ENCODE measurements around the gene PHIP.
"Not testable (repeated sequence)": the region's sequence is repeated elsewhere in the genome, so short reads cannot be mapped to it uniquely, and the experiment has no call there.

Gene PHIP

GRCh38 chr6:78911218-78911940, 166.7 kb downstream of the PHIP start:
- no peak for DNase-seq

DNA sequence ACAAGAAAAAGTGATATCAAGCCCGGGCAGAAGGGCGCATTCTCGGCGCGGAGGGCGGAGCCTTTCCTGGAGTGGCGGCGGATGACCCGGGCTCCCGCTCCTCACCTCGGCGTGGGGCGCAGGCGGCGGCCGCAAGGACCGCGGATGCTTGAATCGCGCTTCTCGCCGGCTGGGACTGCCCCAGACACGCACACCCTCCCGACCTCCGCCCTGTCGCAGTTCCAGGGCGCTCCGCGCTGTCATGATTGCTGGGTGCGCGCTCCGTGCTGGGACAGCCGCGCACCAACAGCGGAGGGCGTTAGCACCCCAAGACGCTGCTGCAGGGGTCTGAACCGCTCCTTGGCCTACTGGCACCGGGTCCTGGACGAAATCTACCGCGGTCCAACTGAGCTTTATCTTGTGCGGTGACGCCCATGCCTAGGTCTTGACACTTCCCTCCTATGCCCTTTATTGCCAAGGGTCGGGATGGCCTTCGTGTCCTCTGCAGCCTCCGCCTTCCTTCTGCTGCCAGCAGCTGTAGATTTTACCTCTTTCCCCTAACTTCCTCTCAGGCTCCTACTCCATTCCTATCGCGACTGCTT, 167.4 kb downstream of the PHIP start:
- DNase-seq, result peak; percentile 41

- no peak for DNase-seq
Observed at GRCh38 chr6:78910010-78910409, 168.0 kb downstream of the PHIP start.

DNA sequence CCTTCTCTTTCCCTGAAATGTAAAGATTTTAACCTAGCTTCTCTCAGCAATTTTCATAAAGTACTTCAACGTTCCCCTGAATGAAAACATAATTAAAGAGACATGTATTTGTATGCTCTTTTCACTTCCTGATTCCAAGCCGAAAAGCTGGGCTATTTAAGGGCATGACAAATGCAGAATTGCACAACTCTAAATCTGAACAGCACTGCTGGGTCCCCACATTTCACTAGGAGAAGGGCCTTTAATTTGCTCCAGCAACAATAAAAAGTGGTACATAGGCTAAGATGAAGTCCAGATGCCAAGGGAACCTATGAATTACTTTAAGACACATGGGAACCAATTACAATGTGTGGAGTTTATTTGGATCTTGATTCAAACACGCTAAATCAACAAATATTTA, 168.7 kb downstream of the PHIP start:
- no peak for DNase-seq

GRCh38 chr6:78908621-78909020, 169.4 kb downstream of the PHIP start:
- no peak for DNase-seq

DNA sequence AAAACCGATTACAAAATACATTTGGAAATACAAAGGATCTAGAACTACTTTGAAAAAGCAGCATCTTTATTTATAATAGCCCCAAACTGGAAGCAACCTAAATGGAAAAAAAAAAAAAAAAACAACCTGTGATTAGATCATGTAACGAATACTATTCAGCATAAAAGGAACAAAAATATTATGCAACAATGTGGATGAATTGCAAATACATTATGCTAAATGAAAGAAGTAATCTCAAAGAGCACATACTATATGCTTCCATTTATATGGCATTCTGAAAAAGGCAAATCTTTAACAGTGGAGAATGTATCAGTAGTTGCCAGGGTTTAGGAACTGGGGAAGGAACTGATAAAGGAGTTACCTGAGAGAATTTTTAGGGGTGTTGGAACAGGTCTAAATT, 181.8 kb downstream of the PHIP start:
- DNase-seq, result no peak

GRCh38 chr6:78889901-78890300, 188.2 kb downstream of the PHIP start:
- DNase-seq, result not testable (repeated sequence)

Measured in stimulated activated CD8-positive, alpha-beta memory T cell treated with anti-CD3 and anti-CD28 coated beads, Interleukin-4, amount 100 ng/mL, for 48 hours (primary cell).